ENCODE measurements around the gene OXT.

Gene OXT

GRCh38 chr20:3121271-3121911 lies 50.0 kb downstream of the OXT start:
- no peak for TF ChIP-seq CTCF (conservative IDR thresholded peaks at IDR 0.05; ENCODE audit: low read length)
- no peak overlapping the region for H3K4me3 ChIP-seq (ENCODE audit: low read length)
- DNase-seq (ENCODE audit: low read depth) = no peak

Data from AG10803 (cell line).